ENCODE results near the gene CBFA2T3. TPM values are rescaled to one million over a fixed set of nuclear protein-coding genes. Genes with fewer than 3 reads are reported as not detected.

CBFA2T3 gene
- total RNA-seq, 1 donor from 2014 or later = 2.4 TPM

GRCh38 chr16:88830783-88831182, 146.2 kb downstream of the CBFA2T3 start:
- Histone ChIP-seq H3K27me3 (ENCODE audit: insufficient read depth, low read length) (no peaks in the 10 kb centered on the region), H2AFZ (ENCODE audit: low read depth, low read length) (no peak overlapping the region), H3K79me2 (ENCODE audit: insufficient read depth, low read length) (no peaks in the 10 kb centered on the region), H3K4me2 (ENCODE audit: low read length) (no peak overlapping the region), H3K27ac (ENCODE audit: low read depth, low read length) (no peak overlapping the region), H3K36me3 (ENCODE audit: insufficient read depth, low read length) (no peaks in the 10 kb centered on the region), H3K4me1 (ENCODE audit: insufficient read depth, low read length) (no peaks in the 10 kb centered on the region), H3K4me3 (ENCODE audit: insufficient read depth, low read depth, low read length) (no peak overlapping the region), H3K9ac (ENCODE audit: low read length) (no peak overlapping the region), H4K20me1 (ENCODE audit: insufficient read depth, low read length) (no peaks in the 10 kb centered on the region), H3K9me3 (ENCODE audit: insufficient read depth, low read depth, low read length) (no peaks in the 10 kb centered on the region)
- H3K27me3 Mint-ChIP-seq (ENCODE audit: low read depth, unreplicated experiment) = no peaks in the 10 kb centered on the region
- no peaks in the 10 kb centered on the region for H3K4me1 Mint-ChIP-seq (ENCODE audit: low read depth, unreplicated experiment)
- FAIRE-seq = no peak
- no peak overlapping the region for H3K27ac Mint-ChIP-seq (ENCODE audit: unreplicated experiment)
- peaks cover 6% of the 10 kb centered on the region for H3K36me3 Mint-ChIP-seq (ENCODE audit: low read depth, unreplicated experiment)
- no peaks in the 10 kb centered on the region for H3K9me3 Mint-ChIP-seq (ENCODE audit: unreplicated experiment)
- H3K4me3 Mint-ChIP-seq (ENCODE audit: unreplicated experiment) = no peak overlapping the region
- no peak for TF ChIP-seq CTCF (IDR thresholded peaks at IDR 0.05; ENCODE audit: insufficient read depth, low read depth, low read length)
- TF ChIP-seq EZH2 (IDR thresholded peaks at IDR 0.05; ENCODE audit: insufficient read depth, low read length) = no peak
- no peak for DNase-seq (ENCODE audit: low read depth)

DNA sequence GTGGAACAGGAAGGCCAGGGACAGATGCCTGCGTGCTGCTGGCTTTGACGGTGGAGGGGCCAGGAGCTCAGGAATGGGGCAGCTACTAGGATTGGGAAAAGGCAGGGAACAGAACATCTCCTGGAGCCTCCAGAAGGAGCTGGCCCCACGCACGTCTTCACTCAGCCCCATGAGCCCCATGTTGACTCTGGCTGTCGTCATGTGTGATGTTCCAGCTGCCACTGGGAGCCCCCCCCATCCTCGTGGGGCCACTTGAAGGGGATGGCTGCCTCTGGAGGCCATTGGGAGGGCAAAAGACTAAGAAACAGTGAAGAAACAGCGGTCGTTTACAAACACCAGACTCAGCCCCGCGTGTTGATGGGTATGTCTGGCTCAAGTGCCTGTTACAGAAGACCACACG, 146.7 kb downstream of the CBFA2T3 start:
- Histone ChIP-seq H2AFZ (ENCODE audit: low read depth, low read length) (no peak overlapping the region), H3K4me3 (ENCODE audit: insufficient read depth, low read depth, low read length) (no peak overlapping the region), H3K27ac (ENCODE audit: low read depth, low read length) (no peak overlapping the region), H3K36me3 (ENCODE audit: insufficient read depth, low read length) (no peaks in the 10 kb centered on the region), H3K4me1 (ENCODE audit: insufficient read depth, low read length) (no peaks in the 10 kb centered on the region), H3K79me2 (ENCODE audit: insufficient read depth, low read length) (no peaks in the 10 kb centered on the region), H3K9ac (ENCODE audit: low read length) (no peak overlapping the region), H3K9me3 (ENCODE audit: insufficient read depth, low read depth, low read length) (no peaks in the 10 kb centered on the region), H4K20me1 (ENCODE audit: insufficient read depth, low read length) (no peaks in the 10 kb centered on the region), H3K27me3 (ENCODE audit: insufficient read depth, low read length) (no peaks in the 10 kb centered on the region), H3K4me2 (ENCODE audit: low read length) (no peak overlapping the region)
- TF ChIP-seq EZH2 (IDR thresholded peaks at IDR 0.05; ENCODE audit: insufficient read depth, low read length) (no peak), CTCF (IDR thresholded peaks at IDR 0.05; ENCODE audit: insufficient read depth, low read depth, low read length) (no peak)
- FAIRE-seq = no peak
- Mint-ChIP-seq H3K9me3 (ENCODE audit: unreplicated experiment) (no peaks in the 10 kb centered on the region), H3K4me1 (ENCODE audit: low read depth, unreplicated experiment) (no peaks in the 10 kb centered on the region), H3K27me3 (ENCODE audit: low read depth, unreplicated experiment) (no peaks in the 10 kb centered on the region), H3K36me3 (ENCODE audit: low read depth, unreplicated experiment) (peaks cover 4% of the 10 kb centered on the region), H3K27ac (ENCODE audit: unreplicated experiment) (peak overlapping the region; percentile 27), H3K4me3 (ENCODE audit: unreplicated experiment) (no peak overlapping the region)
- DNase-seq (ENCODE audit: low read depth) = no peak

- H3K9ac ChIP-seq (ENCODE audit: low read length) = no peak overlapping the region
- no peaks in the 10 kb centered on the region for H3K9me3 ChIP-seq (ENCODE audit: insufficient read depth, low read depth, low read length)
- no peaks in the 10 kb centered on the region for H3K27me3 Mint-ChIP-seq (ENCODE audit: low read depth, unreplicated experiment)
- H3K4me2 ChIP-seq (ENCODE audit: low read length) = no peak overlapping the region
- no peaks in the 10 kb centered on the region for H4K20me1 ChIP-seq (ENCODE audit: insufficient read depth, low read length)
- no peak overlapping the region for H3K4me3 Mint-ChIP-seq (ENCODE audit: unreplicated experiment)
- DNase-seq (ENCODE audit: low read depth) (no peak), FAIRE-seq (no peak)
- H3K4me3 ChIP-seq (ENCODE audit: insufficient read depth, low read depth, low read length) = no peak overlapping the region
- H3K4me1 Mint-ChIP-seq (ENCODE audit: low read depth, unreplicated experiment) = no peaks in the 10 kb centered on the region
- no peaks in the 10 kb centered on the region for H3K27me3 ChIP-seq (ENCODE audit: insufficient read depth, low read length)
- H3K4me1 ChIP-seq (ENCODE audit: insufficient read depth, low read length) = no peaks in the 10 kb centered on the region
- peaks cover 2% of the 10 kb centered on the region for H3K36me3 Mint-ChIP-seq (ENCODE audit: low read depth, unreplicated experiment)
- H3K79me2 ChIP-seq (ENCODE audit: insufficient read depth, low read length) = no peaks in the 10 kb centered on the region
- TF ChIP-seq CTCF (IDR thresholded peaks at IDR 0.05; ENCODE audit: insufficient read depth, low read depth, low read length) = no peak
- no peak for TF ChIP-seq EZH2 (IDR thresholded peaks at IDR 0.05; ENCODE audit: insufficient read depth, low read length)
- H3K27ac Mint-ChIP-seq (ENCODE audit: unreplicated experiment) = no peak overlapping the region
- H2AFZ ChIP-seq (ENCODE audit: low read depth, low read length) = no peak overlapping the region
- no peaks in the 10 kb centered on the region for H3K9me3 Mint-ChIP-seq (ENCODE audit: unreplicated experiment)
- no peak overlapping the region for H3K27ac ChIP-seq (ENCODE audit: low read depth, low read length)
- H3K36me3 ChIP-seq (ENCODE audit: insufficient read depth, low read length) = no peaks in the 10 kb centered on the region
These were observed 148.3 kb downstream of the CBFA2T3 start for GRCh38 chr16:88828711-88829110.

Measured in astrocyte (in vitro differentiated cells and primary cell).